ENCODE results near the gene TIMP2.

DNA sequence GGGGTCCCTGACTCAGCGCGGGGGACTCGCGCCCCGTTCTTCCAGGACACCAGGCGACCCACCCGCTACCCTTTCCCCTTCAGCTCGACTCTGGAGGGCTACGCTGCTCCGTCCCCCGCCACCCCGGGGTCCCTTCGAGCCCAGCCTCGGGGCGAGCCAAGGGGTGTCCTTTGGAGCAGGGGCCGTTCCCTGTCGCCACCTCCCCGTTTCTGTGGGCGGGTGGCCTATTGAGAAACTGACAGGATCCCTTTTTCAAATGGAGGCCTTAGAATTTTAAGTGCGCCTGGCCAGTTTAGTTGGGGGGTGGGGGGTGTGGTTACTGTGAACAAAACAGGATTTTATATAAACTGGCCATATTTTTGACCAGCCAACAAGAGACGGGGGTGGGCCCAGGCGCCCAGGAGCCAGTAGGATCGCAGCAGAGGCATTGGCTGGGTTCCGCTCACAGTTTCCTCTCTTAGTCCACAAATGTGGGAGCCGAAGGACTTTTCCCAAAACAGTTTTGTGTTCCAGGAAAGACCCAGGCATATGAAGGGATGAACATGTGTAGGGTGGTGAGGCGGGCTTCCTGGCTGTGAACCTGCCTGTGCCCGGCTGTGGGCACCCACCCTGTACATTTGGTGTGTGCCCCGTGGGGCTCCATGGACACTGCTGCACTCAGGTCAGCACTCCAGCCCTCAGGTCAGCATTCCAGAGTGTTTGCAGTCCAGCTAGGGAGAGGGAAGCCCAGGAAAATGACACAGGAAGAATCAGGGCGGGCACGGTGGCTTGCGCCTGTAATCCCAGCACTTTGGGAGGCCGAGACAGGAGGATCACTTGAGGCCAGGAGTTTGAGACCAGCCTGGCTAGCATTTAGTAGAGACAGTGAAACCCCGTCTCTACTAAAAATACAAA lies 722 bp upstream of the TIMP2 start:
- TF ChIP-seq YY1 (IDR thresholded peaks at IDR 0.05; ENCODE audit: extremely low read depth, insufficient replicate concordance, low read depth, low read length) (no peak), SP1 (IDR thresholded peaks at IDR 0.05; ENCODE audit: low read depth) (no peak), RAD21 (IDR thresholded peaks at IDR 0.05; ENCODE audit: low read depth) (no peak), POLR2A (IDR thresholded peaks at IDR 0.05; ENCODE audit: borderline replicate concordance, extremely low read depth, insufficient read depth, insufficient read length) (no peak)
- TF ChIP-seq, protein P1, sequence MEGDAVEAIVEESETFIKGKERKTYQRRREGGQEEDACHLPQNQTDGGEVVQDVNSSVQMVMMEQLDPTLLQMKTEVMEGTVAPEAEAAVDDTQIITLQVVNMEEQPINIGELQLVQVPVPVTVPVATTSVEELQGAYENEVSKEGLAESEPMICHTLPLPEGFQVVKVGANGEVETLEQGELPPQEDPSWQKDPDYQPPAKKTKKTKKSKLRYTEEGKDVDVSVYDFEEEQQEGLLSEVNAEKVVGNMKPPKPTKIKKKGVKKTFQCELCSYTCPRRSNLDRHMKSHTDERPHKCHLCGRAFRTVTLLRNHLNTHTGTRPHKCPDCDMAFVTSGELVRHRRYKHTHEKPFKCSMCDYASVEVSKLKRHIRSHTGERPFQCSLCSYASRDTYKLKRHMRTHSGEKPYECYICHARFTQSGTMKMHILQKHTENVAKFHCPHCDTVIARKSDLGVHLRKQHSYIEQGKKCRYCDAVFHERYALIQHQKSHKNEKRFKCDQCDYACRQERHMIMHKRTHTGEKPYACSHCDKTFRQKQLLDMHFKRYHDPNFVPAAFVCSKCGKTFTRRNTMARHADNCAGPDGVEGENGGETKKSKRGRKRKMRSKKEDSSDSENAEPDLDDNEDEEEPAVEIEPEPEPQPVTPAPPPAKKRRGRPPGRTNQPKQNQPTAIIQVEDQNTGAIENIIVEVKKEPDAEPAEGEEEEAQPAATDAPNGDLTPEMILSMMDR (IDR thresholded peaks at IDR 0.05 in 2 of 3, conservative IDR thresholded peaks at IDR 0.05 in 1 of 3; ENCODE audit: borderline replicate concordance in 1 of 3, insufficient read depth in 1 of 3, low read depth in 2 of 3, low read length in 2 of 3): no peak

All from HCT116 (cell line).